Aorta (tissue), 5 donors: Measurements from ENCODE around the gene ORAI2. TPM values are rescaled to one million over a fixed set of nuclear protein-coding genes. Genes with fewer than 3 reads are reported as not detected.
A peak's percentile ranks its signal among the peaks of the same experiment; 100 is the strongest.

ENCODE experiments used
- ATAC-seq: fragments of 200-7000 bp; cut with Tn5 transposase; one replicate; pipeline ENCODE4 v1.9.1; 2022; ENCODE audit warnings: moderate library complexity; ENCODE audit not compliant: low FRiP score
- DNase-seq, 2 donors: peaks; one replicate each; pipeline ENCODE4 v3.0.0-alpha.2; 2020
- H3K27ac ChIP-seq, 2 donors: one replicate each; pipeline ENCODE4 v1.5.1; 2013; ENCODE audit warnings: low read length in 2 of 2, mild to moderate bottlenecking in 2 of 2, moderate library complexity in 2 of 2, control low read depth in 1 of 2, inconsistent platforms in 1 of 2, low read depth in 1 of 2
- H3K27me3 ChIP-seq, 2 donors: one replicate each; pipeline ENCODE4 v1.6.1; 2013; ENCODE audit warnings: control low read depth in 1 of 2, low read length in 1 of 2, mild to moderate bottlenecking in 1 of 2, moderate library complexity in 1 of 2; ENCODE audit not compliant: insufficient read depth in 2 of 2, control insufficient read depth in 1 of 2
- H3K36me3 ChIP-seq, 2 donors: one replicate each; pipeline ENCODE4 v1.6.1; 2013; ENCODE audit warnings: control low read depth in 1 of 2, low read length in 1 of 2, mild to moderate bottlenecking in 1 of 2; ENCODE audit not compliant: insufficient read depth in 2 of 2, control insufficient read depth in 1 of 2
- H3K4me1 ChIP-seq, 2 donors: one replicate each; pipeline ENCODE4 v1.6.1; 2013; ENCODE audit warnings: low read length in 2 of 2, control low read depth in 1 of 2, mild to moderate bottlenecking in 1 of 2, moderate library complexity in 1 of 2; ENCODE audit not compliant: insufficient read depth in 2 of 2, control insufficient read depth in 1 of 2
- H3K4me3 ChIP-seq, 2 donors: one replicate each; pipeline ENCODE4 v1.5.1; 2013; ENCODE audit warnings: low read length in 2 of 2, control low read depth in 1 of 2, mild to moderate bottlenecking in 1 of 2
- H3K9me3 ChIP-seq: one replicate; pipeline ENCODE4 v1.6.1; 2013; ENCODE audit warnings: mild to moderate bottlenecking, low read length; ENCODE audit not compliant: control insufficient read depth
- WGBS, 2 donors: extraction: QIAGEN DNeasy Blood & Tissue Kit; methylation state at CpG; one replicate each; pipeline ENCODE4 v1.1.7; 2013; 5-methylcytosine and 5-hydroxymethylcytosine counted together
- intact Hi-C, 2 donors: fragments of 100-400 bp; cut with DNase I; formaldehyde crosslinking; loops; one replicate each; pipeline versions ENCODE4 v1.14.2 to v1.15.0; 2022
- polyA plus RNA-seq, 2 donors: library from polyadenylated mRNA; stranded (reverse); fragments of 200-250 nt; gene quantifications; one replicate each; pipeline ENCODE4 v1.2.3, GENCODE V29; 2013
- total RNA-seq, 2 donors: library from RNA; stranded (reverse); fragmentation: NEBNext Ultra II Directional; extraction: Animal tissue kit (Norgen Biotek cat#: 25700); gene quantifications; one replicate each; pipeline ENCODE4 v1.2.1, GENCODE V29; 2021
- donor health status: healthy with polysubstance abuse.
- donor health status: Bipolar disorder and iron deficiency.
- donor health status: DM: no; HTN: no; CAD: no.
- donor health status: DM: no; HTN: no; CAD: no.
- donor health status: DM: yes; HTN: yes; CAD: no.

ORAI2 gene
- total and polyA plus RNA-seq, 4 donors: 3.1 to 25.5 (median 12.6) TPM

DNA sequence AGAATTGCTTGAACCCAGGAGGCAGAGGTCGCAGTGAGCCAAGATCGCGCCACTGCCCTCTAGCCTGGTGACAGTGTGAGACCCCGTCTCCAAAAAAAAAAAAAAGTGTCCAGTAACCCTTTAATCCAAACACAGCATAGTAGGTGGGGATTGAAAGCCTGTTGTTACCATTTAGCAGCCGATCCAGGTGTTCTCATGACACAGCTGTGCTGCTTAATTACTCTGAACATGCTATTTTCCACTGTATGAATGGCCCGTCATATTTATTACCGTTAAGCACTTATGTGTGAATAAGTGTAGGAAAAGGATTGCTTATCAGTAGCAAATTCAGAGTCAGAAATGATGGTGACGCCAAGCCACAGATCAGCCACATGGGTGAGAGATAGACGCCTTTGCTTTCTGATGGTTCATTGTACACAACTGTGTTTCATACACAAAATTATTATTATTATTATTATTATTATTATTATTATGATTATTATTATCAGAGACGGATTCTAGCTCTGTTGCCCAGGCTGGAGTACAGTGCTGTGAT is 11.6 kb upstream of the ORAI2 start:
- peaks cover 0 to 4% of the 10 kb centered on the region in 2 donors for H3K36me3 ChIP-seq
- no peak overlapping the region for H3K27ac ChIP-seq
- no peaks in the 10 kb centered on the region for H3K4me1 ChIP-seq
- H3K27me3 ChIP-seq: no peaks in the 10 kb centered on the region
- ATAC-seq (no peak), DNase-seq (no peak)
- intact Hi-C loops: no loop called here
- no peaks in the 10 kb centered on the region for H3K9me3 ChIP-seq
- 91 to 92% methylated on average over 10 of the region's 10 CpGs for WGBS, 2 donors
- H3K4me3 ChIP-seq: no peak overlapping the region

DNA sequence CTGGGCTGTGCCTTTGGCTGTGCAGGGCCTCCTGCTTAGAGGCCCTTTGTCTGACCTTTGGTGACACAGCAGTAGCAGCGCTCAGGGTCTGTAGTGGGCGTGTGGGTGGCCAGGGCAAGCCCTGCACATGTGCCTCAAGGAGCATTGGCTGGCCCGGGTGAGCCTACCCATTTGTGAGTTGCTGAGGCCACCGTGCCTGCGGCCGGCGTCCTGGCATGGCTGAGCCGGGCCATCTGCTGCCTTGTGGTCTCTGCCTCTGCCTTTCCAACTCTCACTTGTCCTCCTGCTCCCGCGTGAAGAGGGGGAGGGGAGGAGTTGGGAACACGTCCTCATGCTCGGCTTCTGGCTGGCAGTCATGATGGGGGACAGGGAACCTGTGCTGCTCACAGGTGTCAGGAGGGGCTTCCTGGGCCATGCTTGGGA is 9.2 kb upstream of the ORAI2 start:
- H3K36me3 ChIP-seq: peaks cover 0 to 4% of the 10 kb centered on the region in 2 donors
- no peak overlapping the region for H3K27ac ChIP-seq
- no peaks in the 10 kb centered on the region for H3K4me1 ChIP-seq
- no peaks in the 10 kb centered on the region for H3K27me3 ChIP-seq
- intact Hi-C loops: no loop called here
- DNase-seq (peak in 1 of 2 donors; percentile 46), ATAC-seq (no peak)
- 68 to 71% methylated on average over 12 of the region's 12 CpGs for WGBS, 2 donors
- no peaks in the 10 kb centered on the region for H3K9me3 ChIP-seq
- no peak overlapping the region for H3K4me3 ChIP-seq

DNA sequence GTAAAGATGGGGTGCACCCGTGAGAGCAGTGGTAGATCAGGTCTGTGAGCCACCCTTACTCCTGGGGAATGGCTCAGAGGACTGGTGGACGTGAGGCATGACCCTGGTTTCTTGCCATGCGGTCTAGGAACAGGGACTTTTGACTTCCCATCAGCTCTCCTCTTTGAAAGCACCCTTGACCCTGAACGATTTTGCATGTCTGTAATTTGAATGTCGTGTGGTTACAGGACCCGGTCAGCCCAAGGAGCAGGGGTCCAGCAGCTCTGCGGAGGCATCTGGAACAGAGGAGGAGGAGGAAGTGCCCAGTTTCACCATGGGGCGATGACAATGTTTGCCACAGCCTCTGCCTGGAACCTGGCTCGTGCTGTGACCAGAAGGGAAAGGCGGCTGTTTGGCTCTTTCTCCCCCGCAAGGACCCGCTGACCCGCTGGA is 8.6 kb upstream of the ORAI2 start:
- intact Hi-C loops: no loop called here
- DNase-seq: peak in 1 of 2 donors; percentile 57
- no peaks in the 10 kb centered on the region for H3K27me3 ChIP-seq
- no peaks in the 10 kb centered on the region for H3K4me1 ChIP-seq
- H3K9me3 ChIP-seq: no peaks in the 10 kb centered on the region
- no peak overlapping the region for H3K4me3 ChIP-seq
- 79 to 85% methylated on average over 13 of the region's 13 CpGs for WGBS, 2 donors
- peaks cover 0 to 4% of the 10 kb centered on the region in 2 donors for H3K36me3 ChIP-seq
- no peak overlapping the region for H3K27ac ChIP-seq
- no peak for ATAC-seq

DNA sequence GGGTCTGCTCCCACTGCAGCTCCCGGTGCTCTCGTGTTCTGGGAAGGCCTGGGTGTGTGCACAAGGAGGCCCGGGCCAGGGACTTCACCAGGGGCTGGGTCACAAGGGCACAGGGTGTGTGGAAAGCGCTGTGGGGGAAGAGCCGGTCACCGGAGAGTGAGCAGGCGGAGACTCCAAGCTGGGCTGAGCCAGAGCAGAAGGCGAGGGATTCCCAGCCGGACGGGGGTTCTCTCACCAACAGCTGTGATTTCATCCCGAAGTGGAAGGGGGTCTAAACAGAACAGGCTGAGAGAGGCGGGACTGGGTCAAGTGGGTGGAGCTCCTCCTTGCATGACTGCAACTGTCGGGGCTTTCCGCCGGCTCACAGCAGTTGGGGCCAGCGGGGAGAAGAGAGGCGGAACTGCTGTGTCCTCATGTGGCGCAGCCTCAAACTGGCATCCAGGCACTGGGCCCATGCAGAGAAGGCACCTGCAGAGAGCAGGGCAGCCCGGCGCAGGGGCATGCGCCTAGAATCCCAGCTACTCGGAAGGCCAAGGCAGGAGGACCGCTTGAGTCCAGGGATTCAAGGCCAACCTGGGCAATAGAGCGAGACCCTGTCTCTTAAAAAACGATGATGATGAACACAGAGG is 7.6 kb upstream of the ORAI2 start:
- intact Hi-C loops: no loop called here
- WGBS, 2 donors: 73 to 79% methylated on average over 24 to 25 of the region's 25 CpGs
- H3K4me1 ChIP-seq: no peaks in the 10 kb centered on the region
- no peak overlapping the region for H3K4me3 ChIP-seq
- peak; percentile 82 for DNase-seq
- H3K9me3 ChIP-seq: no peaks in the 10 kb centered on the region
- no peak overlapping the region for H3K27ac ChIP-seq
- peak; percentile 70 for ATAC-seq
- no peaks in the 10 kb centered on the region for H3K27me3 ChIP-seq
- H3K36me3 ChIP-seq: peaks cover 0 to 3% of the 10 kb centered on the region in 2 donors

DNA sequence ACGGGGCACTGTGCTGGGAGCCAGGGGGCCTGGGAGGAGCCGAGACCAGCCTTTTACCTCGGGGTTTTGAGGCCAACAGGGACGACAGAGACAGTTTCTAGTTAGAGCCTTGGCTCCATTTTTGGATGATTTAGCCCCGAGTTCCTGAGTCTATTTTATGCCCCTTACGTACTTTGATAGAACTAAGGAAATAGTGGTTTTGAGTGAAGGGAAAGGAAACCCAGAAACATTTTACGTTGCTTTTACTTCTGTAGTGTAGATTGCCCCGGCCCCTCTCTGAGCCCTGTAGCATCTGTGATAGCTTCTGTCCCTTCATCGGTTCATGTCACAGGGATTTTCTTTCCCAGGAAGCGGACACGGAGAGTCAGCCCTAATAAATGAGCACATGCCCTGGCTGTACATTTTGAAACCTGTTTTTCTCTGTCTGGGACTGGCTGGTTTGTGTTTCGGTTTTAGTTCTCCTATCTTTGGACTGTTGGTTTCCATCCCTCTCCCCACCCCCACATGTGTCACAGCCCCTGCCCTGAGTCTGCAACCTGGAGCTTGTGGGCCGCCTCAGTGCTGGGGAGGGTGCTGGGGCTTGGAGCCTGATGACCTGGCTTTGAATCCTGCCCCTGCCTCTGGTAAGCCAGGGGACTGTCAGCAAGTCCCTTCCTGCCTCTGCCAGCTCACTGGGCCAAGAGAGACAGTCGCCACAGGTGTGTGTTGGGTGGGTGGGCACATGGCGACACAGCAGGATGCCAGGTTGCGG is 6.9 kb upstream of the ORAI2 start:
- H3K9me3 ChIP-seq: no peaks in the 10 kb centered on the region
- peak; percentile 30 for ATAC-seq
- no peaks in the 10 kb centered on the region for H3K4me1 ChIP-seq
- intact Hi-C loops: no loop called here
- DNase-seq: no peak
- WGBS, 2 donors: 86 to 88% methylated on average over 16 of the region's 16 CpGs
- H3K4me3 ChIP-seq: no peak overlapping the region
- H3K27ac ChIP-seq: no peak overlapping the region
- peaks cover 0 to 2% of the 10 kb centered on the region in 2 donors for H3K36me3 ChIP-seq
- H3K27me3 ChIP-seq: no peaks in the 10 kb centered on the region

DNA sequence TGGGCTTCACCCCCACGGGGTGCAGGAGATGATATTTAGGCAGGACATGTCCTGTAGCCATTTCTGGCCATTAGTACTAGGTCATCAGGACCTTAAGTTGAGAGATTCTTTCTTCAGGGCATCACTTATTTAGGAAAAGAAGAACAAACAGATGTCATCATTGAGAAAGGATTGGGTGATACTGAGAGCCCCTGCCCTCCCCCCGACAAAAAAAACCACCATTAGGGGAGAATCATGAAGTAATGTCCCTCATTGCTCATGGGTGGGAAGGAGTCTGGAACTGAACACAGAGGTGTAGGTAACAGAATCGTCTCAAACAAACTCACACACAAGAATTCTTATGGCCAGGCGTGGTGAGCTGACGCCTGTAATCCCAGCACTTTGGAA is 6.4 kb upstream of the ORAI2 start:
- DNase-seq (no peak), ATAC-seq (no peak)
- Histone ChIP-seq H3K36me3 (peaks cover 0 to 2% of the 10 kb centered on the region in 2 donors), H3K27me3 (no peaks in the 10 kb centered on the region), H3K9me3 (no peaks in the 10 kb centered on the region), H3K27ac (no peak overlapping the region), H3K4me3 (no peak overlapping the region), H3K4me1 (no peaks in the 10 kb centered on the region)
- intact Hi-C loops: no loop called here
- 90 to 91% methylated on average over 5 of the region's 5 CpGs for whole genome bisulfite sequencing, 2 donors

DNA sequence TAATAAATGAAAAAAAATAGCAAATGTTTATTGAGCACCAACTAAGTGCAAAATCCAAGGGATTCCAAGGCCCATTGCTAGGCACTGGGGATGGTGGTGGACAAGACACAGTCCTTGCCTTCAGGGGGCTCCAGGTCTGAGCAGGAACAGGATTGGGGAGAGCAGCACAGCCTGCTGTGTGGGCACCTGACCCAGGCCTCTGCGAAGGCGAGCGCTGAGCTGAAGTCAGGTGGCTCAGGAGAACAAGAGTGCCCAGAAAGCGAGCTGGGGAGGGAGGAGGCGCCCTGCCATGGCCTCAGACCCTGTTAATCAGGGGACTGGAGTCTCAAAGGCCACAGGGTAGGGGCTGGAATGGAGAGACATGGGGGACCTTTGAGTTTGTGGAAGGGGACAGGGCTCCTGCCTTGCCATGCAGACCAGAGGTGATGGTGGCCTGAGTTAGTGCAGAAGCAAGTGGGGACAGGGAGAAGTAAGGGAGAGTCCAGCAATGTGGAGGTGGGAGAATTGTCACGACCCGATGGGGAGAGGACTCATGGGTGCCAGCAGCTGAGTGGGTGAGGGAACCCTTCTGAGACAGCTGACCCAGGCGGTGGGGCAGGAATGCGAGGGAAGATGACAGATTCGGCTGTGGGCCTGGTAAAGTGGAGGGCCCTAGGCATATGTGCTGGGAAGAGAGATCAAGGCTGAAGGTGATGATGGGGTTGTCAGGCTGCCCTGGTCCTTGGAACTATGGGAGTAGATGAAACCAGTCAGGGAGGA is 4.1 kb upstream of the ORAI2 start:
- ATAC-seq: no peak
- Histone ChIP-seq H3K9me3 (no peaks in the 10 kb centered on the region), H3K4me3 (no peak overlapping the region), H3K4me1 (no peaks in the 10 kb centered on the region), H3K36me3 (peaks cover 0 to 2% of the 10 kb centered on the region in 2 donors), H3K27ac (no peak overlapping the region), H3K27me3 (no peaks in the 10 kb centered on the region)
- intact Hi-C loops: no loop called here
- DNase-seq: no peak
- WGBS, 2 donors: 86 to 90% methylated on average over 9 to 10 of the region's 10 CpGs

DNA sequence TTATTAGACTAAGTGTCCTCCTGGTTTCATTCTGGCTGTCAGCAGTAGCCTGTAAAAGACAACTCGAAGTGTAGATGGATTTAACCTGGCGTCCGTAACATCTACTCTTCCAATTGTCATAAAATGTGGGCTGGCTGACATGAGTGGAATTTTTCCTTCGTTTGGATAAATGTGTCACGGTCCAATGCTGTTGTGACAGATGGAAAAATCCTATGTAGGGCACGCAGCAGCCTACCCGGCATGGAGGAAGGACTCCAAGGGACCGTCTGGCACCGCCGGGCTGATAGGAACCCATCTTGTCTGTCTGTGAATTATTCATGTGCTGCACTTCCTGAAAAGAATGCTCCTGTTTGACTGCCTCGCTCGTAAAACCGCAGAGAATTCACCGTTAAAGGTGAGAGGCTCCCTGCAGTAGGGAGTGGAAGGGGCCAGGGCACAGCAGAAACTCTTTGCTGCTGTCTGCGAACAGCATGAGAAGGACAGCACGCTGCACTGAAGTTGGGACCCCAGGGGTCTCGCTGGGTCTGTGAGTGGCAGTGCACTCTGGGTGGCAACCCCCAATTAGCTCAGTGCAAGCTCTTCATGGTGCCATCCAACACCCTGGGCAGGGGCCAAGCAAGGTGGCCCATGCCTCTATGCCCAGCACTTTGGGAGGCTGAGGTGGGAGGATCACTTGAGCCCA is 1.6 kb upstream of the ORAI2 start:
- 58 to 66% methylated on average over 17 of the region's 17 CpGs for WGBS, 2 donors
- H3K27ac ChIP-seq: no peak overlapping the region
- H3K36me3 ChIP-seq: no peaks in the 10 kb centered on the region
- no peaks in the 10 kb centered on the region for H3K9me3 ChIP-seq
- no peak overlapping the region for H3K4me3 ChIP-seq
- no peak for ATAC-seq
- no peaks in the 10 kb centered on the region for H3K4me1 ChIP-seq
- no peak for DNase-seq
- intact Hi-C loops: no loop called here
- H3K27me3 ChIP-seq: no peaks in the 10 kb centered on the region
